ENCODE data around the gene TBCE. TPM values are rescaled to one million over a fixed set of nuclear protein-coding genes. Genes with fewer than 3 reads are reported as not detected.

Gene TBCE
- total RNA-seq, 2 experiments from 2014 or later = 30.2 to 32.6 TPM

GRCh38 chr1:235329139-235329902 is 37.9 kb upstream of the TBCE start:
- Histone ChIP-seq H4K20me1 (ENCODE audit: insufficient read depth, low read length) (peaks cover 27% of the 10 kb centered on the region; the same call in 1 of the 2 replicates), H3K79me2 (ENCODE audit: insufficient read depth, low read depth, low read length) (peaks cover 87% of the 10 kb centered on the region), H3K27ac (ENCODE audit: low read depth, low read length, poor library complexity, severe bottlenecking) (peak overlapping the region; percentile 91), H3K4me1 (ENCODE audit: insufficient read depth, low read length, poor library complexity, severe bottlenecking) (peaks cover 41% of the 10 kb centered on the region), H3K9me3 (ENCODE audit: low read length) (no peaks in the 10 kb centered on the region), H3K36me3 (ENCODE audit: insufficient read depth, low read length) (peaks cover 43% of the 10 kb centered on the region), H3K4me2 (ENCODE audit: low read length) (peak overlapping the region; percentile 92), H3K9me2 (ENCODE audit: insufficient read depth, low read length) (no peaks in the 10 kb centered on the region), H2AFZ (ENCODE audit: low read length) (peak overlapping the region; percentile 63; the same call in 1 of the 2 replicates), H3K4me3 (ENCODE audit: low read depth, low read length, poor library complexity, severe bottlenecking) (peak overlapping the region; percentile 87)
- TSS peak; percentile 60 for BruUV-seq (replicated peaks)
- intact Hi-C loops (cut with micrococcal nuclease; ENCODE audit: unreplicated experiment) = loop anchor here (1.0 to 5.0 kb wide), 6 partner anchors 85 to 953 kb away; partner anchors contain the start of genes B3GALNT2, ERO1B, RBM34 and TOMM20
- TF ChIP-seq EZH2phosphoT487 (IDR thresholded peaks at IDR 0.05; ENCODE audit: borderline replicate concordance, low read depth, low read length) (no peak), CTCF (conservative IDR thresholded peaks at IDR 0.05; ENCODE audit: low read length) (peak; percentile 63; the same call in 1 of the 2 replicates)
- CTCF ChIA-PET (ENCODE audit: unreplicated experiment) = no interaction called here
- DNase-seq (ENCODE audit: low spot score) = peak; percentile 84
- POLR2A ChIA-PET = interaction anchor here (0.7 to 1.6 kb wide), 6 partner anchors 29 to 87 kb away, joined by 3 to 5 read pairs (median 3); partner anchors contain the start of gene TBCE

GRCh38 chr1:235330918-235331285 is 36.3 kb upstream of the TBCE start:
- Histone ChIP-seq H3K36me3 (ENCODE audit: insufficient read depth, low read length) (peaks cover 38% of the 10 kb centered on the region), H2AFZ (ENCODE audit: low read length) (no peak overlapping the region), H3K9me3 (ENCODE audit: low read length) (no peaks in the 10 kb centered on the region), H3K27ac (ENCODE audit: low read depth, low read length, poor library complexity, severe bottlenecking) (peak overlapping the region; percentile 91), H3K4me1 (ENCODE audit: insufficient read depth, low read length, poor library complexity, severe bottlenecking) (peaks cover 25% of the 10 kb centered on the region), H3K9me2 (ENCODE audit: insufficient read depth, low read length) (no peaks in the 10 kb centered on the region), H3K4me3 (ENCODE audit: low read depth, low read length, poor library complexity, severe bottlenecking) (peak overlapping the region; percentile 87), H3K79me2 (ENCODE audit: insufficient read depth, low read depth, low read length) (peaks cover 74% of the 10 kb centered on the region), H3K4me2 (ENCODE audit: low read length) (peak overlapping the region; percentile 92), H4K20me1 (ENCODE audit: insufficient read depth, low read length) (peaks cover 11% of the 10 kb centered on the region)
- BruUV-seq (replicated peaks) = no TSS peak
- no peak for TF ChIP-seq CTCF (conservative IDR thresholded peaks at IDR 0.05; ENCODE audit: low read length)
- no peak for TF ChIP-seq EZH2phosphoT487 (IDR thresholded peaks at IDR 0.05; ENCODE audit: borderline replicate concordance, low read depth, low read length)
- DNase-seq (ENCODE audit: low spot score) = no peak
- ChIA-PET POLR2A (interaction anchor here (0.6 to 1.6 kb wide), 11 partner anchors 9 to 839 kb away, joined by 3 to 7 read pairs (median 3); no protein-coding TSS in a partner anchor), CTCF (ENCODE audit: unreplicated experiment) (no interaction called here)
- intact Hi-C loops (cut with micrococcal nuclease; ENCODE audit: unreplicated experiment) = no loop called here

DNA sequence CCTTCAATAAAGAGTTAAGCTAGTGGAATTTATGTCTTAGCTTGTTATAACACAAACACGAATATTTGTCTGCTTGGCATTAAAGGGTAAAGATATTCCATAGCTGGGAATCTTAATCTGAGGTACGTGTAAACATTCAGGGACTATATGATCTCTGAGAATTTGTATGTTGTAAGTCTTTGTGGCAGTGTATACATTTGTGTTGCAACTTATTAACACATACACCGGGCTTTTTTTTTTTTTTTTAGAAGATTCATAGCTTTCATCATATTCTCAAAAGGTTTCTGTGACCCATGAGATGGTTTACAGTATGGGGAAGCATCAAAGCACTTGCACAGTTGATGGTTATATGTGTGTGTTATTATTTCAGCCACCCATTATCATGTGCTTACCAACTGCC is 35.8 kb upstream of the TBCE start:
- intact Hi-C loops (cut with micrococcal nuclease; ENCODE audit: unreplicated experiment) = no loop called here
- ChIA-PET POLR2A (interaction anchor here (0.6 to 1.7 kb wide), 11 partner anchors 8 to 839 kb away, joined by 3 to 7 read pairs (median 4); no protein-coding TSS in a partner anchor), CTCF (ENCODE audit: unreplicated experiment) (interaction anchor here (0.5 kb wide), 1 partner anchor 94 kb away, joined by 3 read pairs; no protein-coding TSS in a partner anchor)
- TF ChIP-seq EZH2phosphoT487 (IDR thresholded peaks at IDR 0.05; ENCODE audit: borderline replicate concordance, low read depth, low read length) = no peak
- no peak for TF ChIP-seq CTCF (conservative IDR thresholded peaks at IDR 0.05; ENCODE audit: low read length)
- Histone ChIP-seq H3K9me2 (ENCODE audit: insufficient read depth, low read length) (no peaks in the 10 kb centered on the region), H3K4me3 (ENCODE audit: low read depth, low read length, poor library complexity, severe bottlenecking) (peak overlapping the region; percentile 87), H3K27ac (ENCODE audit: low read depth, low read length, poor library complexity, severe bottlenecking) (no peak overlapping the region), H4K20me1 (ENCODE audit: insufficient read depth, low read length) (peaks cover 6% of the 10 kb centered on the region), H3K4me1 (ENCODE audit: insufficient read depth, low read length, poor library complexity, severe bottlenecking) (peaks cover 22% of the 10 kb centered on the region), H3K36me3 (ENCODE audit: insufficient read depth, low read length) (peaks cover 33% of the 10 kb centered on the region), H2AFZ (ENCODE audit: low read length) (no peak overlapping the region), H3K9me3 (ENCODE audit: low read length) (no peaks in the 10 kb centered on the region), H3K79me2 (ENCODE audit: insufficient read depth, low read depth, low read length) (peaks cover 69% of the 10 kb centered on the region), H3K4me2 (ENCODE audit: low read length) (peak overlapping the region; percentile 92)
- DNase-seq (ENCODE audit: low spot score) = no peak
- BruUV-seq (replicated peaks) = no TSS peak

Data from OCI-LY7 (cell line).